Right atrium auricular region (tissue), 2 donors: ENCODE results near the gene ARHGEF16. TPM values are rescaled to one million over a fixed set of nuclear protein-coding genes. Genes with fewer than 3 reads are reported as not detected.

Experiments
- DNase-seq: peaks from one replicate; pipeline ENCODE4 v3.0.0-alpha.2; 2019; ENCODE audit warnings: low spot score
- H3K27ac ChIP-seq, 2 donors: fragments of 200-600 bp; sonication (generic); 1 replicate in 1 of 2; 2 replicates in 1 of 2; pipeline ENCODE4 v1.5.1; 2016 to 2019
- H3K27me3 ChIP-seq, 2 donors: fragments of 200-600 bp; sonication (generic); one replicate each; pipeline versions ENCODE4 v1.5.1 to v1.6.0; 2017 to 2019
- H3K36me3 ChIP-seq: fragments of 200-600 bp; sonication (generic); one replicate; pipeline ENCODE4 v1.5.1; 2016
- H3K4me1 ChIP-seq, 2 donors: fragments of 200-600 bp; sonication (generic); one replicate each; pipeline versions ENCODE4 v1.5.1 to v1.6.0; 2017 to 2019
- H3K4me3 ChIP-seq, 2 donors: fragments of 200-600 bp; sonication (generic); 1 replicate in 1 of 2; 2 replicates in 1 of 2; pipeline ENCODE4 v1.5.1; 2017 to 2019; ENCODE audit warnings: mild to moderate bottlenecking in 1 of 2, moderate library complexity in 1 of 2
- H3K9me3 ChIP-seq, 2 donors: fragments of 200-600 bp; sonication (generic); one replicate each; pipeline ENCODE4 v1.5.1; 2019
- total RNA-seq, 2 donors: library from RNA; depleted of rRNA; stranded (reverse); fragments of >200 nt; gene quantifications; one replicate each; pipeline ENCODE4 v1.1.0, GENCODE V29; 2016
- TF ChIP-seq, protein P1 (sequence below), 2 donors: fragments of 200-600 bp; sonication (generic); IDR thresholded peaks; one replicate each; pipeline ENCODE4 v1.5.1; 2019; ENCODE audit warnings: antibody characterized with exemption in 2 of 2

ARHGEF16 gene
- total RNA-seq, 2 donors from 2014 or later, result 0.22 to 1.5 TPM

DNA sequence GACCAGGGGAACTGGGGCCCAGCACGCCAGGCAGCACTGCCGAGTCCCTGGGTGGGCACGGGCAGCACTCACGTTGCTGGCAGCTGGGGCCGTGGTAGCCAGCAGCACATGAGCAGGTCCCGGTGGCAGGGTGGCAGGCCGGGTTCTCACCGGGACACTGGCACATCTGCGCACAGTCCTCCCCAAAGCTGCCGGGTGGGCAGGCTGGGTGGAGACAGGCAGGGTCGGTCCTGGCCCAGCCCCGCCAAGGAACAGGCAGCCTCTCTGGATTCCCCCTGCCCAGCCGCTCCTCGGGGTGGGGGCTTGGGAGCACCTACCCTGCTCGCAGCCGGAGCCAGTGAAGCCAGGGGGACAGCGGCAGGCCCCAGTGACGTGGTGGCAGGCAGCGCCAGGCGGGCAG is 42.5 kb downstream of the ARHGEF16 start:
- Histone ChIP-seq H3K4me3 (no peak overlapping the region), H3K36me3 (no peaks in the 10 kb centered on the region), H3K9me3 (no peaks in the 10 kb centered on the region), H3K27ac (no peak overlapping the region), H3K27me3 (no peaks in the 10 kb centered on the region), H3K4me1 (no peaks in the 10 kb centered on the region)
- no peak for DNase-seq
- TF ChIP-seq, protein P1, sequence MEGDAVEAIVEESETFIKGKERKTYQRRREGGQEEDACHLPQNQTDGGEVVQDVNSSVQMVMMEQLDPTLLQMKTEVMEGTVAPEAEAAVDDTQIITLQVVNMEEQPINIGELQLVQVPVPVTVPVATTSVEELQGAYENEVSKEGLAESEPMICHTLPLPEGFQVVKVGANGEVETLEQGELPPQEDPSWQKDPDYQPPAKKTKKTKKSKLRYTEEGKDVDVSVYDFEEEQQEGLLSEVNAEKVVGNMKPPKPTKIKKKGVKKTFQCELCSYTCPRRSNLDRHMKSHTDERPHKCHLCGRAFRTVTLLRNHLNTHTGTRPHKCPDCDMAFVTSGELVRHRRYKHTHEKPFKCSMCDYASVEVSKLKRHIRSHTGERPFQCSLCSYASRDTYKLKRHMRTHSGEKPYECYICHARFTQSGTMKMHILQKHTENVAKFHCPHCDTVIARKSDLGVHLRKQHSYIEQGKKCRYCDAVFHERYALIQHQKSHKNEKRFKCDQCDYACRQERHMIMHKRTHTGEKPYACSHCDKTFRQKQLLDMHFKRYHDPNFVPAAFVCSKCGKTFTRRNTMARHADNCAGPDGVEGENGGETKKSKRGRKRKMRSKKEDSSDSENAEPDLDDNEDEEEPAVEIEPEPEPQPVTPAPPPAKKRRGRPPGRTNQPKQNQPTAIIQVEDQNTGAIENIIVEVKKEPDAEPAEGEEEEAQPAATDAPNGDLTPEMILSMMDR (IDR thresholded peaks at IDR 0.05), result no peak

DNA sequence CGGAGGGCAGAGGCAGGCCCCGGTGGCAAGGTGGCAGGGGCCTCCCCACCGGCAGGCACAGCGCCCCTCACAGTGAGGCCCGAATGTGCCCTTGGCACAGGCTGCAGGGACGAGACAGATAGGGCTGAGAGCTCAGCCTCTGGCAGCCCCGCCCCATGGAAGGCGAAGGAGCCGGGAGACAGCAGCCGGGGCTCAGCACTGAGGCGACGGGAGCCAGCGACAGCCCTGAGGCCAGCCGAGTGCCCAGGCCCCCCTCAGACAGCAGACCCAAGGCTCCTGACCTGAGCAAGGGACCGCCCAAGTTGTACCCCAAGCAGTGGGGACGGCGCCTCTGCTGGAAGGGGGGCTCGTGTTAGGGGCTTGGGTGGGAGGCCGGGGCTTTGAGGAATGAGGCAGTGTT is 43.1 kb downstream of the ARHGEF16 start:
- Histone ChIP-seq H3K27ac (no peak overlapping the region), H3K36me3 (no peaks in the 10 kb centered on the region), H3K27me3 (no peaks in the 10 kb centered on the region), H3K4me3 (no peak overlapping the region), H3K9me3 (no peaks in the 10 kb centered on the region), H3K4me1 (no peaks in the 10 kb centered on the region)
- TF ChIP-seq, protein P1 (IDR thresholded peaks at IDR 0.05), result no peak
- no peak for DNase-seq

DNA sequence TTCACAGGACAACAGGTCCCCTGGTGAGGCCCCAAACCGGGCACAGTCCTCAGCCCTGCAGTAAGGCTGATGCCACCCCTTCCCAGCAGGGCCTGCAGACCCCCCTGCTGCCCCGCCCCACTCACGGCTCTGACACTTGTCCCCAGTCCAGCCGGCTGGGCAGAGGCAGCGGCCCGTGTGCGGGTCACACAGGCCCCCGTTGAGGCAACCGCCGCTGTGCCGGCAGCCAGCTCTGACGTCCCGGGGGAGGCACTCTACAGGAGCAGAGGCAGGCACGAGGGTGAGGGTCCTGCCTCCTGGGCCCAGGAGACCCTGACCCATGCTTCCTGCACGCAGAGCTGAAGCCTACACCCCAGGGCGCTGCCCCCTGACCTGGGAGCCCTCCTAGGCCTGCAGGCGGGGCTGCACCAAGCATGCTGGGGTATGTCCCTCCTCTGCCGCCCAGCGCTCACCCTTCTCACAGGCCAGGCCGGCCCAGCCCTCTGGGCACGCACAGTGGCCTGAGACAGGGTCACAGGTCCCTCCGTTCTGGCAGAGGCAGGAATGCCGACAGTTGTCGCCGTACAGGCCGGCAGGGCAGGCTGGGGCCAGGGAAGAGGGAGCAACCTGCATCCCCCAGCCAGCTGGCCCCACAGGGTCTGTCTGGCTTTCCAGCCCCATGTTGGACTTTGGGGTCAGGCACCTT is 43.9 kb downstream of the ARHGEF16 start:
- no peaks in the 10 kb centered on the region for H3K9me3 ChIP-seq
- TF ChIP-seq, protein P1 (IDR thresholded peaks at IDR 0.05), result no peak

DNA sequence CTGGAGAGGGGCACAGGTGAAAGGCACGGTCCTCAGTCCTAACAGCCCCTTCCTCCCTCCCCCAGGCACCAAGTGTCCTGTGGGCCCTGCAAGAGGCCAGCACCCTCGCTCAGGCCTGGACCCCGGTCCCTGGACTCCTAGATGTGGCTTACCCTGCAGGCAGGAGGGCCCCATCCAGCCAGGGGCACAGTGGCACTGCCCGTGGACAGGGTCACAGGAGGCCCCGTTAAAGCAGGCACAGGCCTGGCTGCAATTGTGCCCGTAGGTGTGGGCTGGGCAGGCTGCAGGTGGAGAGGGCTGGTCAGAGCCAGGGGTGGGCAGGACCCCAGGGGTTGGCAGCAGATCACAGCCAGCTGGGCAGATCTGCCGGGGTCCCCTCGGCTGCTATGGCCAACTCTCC is 44.5 kb downstream of the ARHGEF16 start:
- DNase-seq, result no peak
- no peak overlapping the region for H3K27ac ChIP-seq
- no peaks in the 10 kb centered on the region for H3K36me3 ChIP-seq
- TF ChIP-seq, protein P1 (IDR thresholded peaks at IDR 0.05), result no peak
- H3K4me3 ChIP-seq, result no peak overlapping the region
- H3K4me1 ChIP-seq, result peaks cover 0 to 4% of the 10 kb centered on the region in 2 donors
- no peaks in the 10 kb centered on the region for H3K9me3 ChIP-seq
- H3K27me3 ChIP-seq, result no peaks in the 10 kb centered on the region

More for the DNA sequence above, 43.9 kb downstream of the ARHGEF16 start:
- no peak overlapping the region for H3K4me3 ChIP-seq
- H3K4me1 ChIP-seq, result no peaks in the 10 kb centered on the region
- no peak for DNase-seq
- no peaks in the 10 kb centered on the region for H3K27me3 ChIP-seq
- no peaks in the 10 kb centered on the region for H3K36me3 ChIP-seq
- no peak overlapping the region for H3K27ac ChIP-seq

DNA sequence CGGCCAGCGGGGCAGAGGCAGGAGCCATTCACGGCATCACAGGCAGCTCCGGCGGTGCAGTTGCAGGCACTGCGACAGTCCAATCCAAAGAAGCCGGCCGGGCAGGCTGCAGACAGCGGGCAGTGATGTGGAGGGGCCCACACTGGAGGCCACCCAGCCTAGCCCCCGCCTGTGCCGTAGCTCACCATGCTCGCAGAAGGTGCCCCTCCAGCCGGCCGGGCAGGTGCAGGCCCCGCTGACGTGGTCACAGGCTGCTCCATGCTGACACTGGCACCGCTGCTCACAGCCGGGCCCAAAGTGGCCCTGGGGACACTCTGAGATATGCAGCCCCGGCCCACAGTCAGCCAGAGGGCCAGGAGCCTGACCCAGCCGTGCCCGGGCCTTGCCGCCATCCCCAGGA is 45.1 kb downstream of the ARHGEF16 start:
- Histone ChIP-seq H3K4me1 (peaks cover 0 to 10% of the 10 kb centered on the region in 2 donors), H3K36me3 (no peaks in the 10 kb centered on the region), H3K4me3 (no peak overlapping the region), H3K9me3 (no peaks in the 10 kb centered on the region), H3K27me3 (no peaks in the 10 kb centered on the region), H3K27ac (no peak overlapping the region)
- DNase-seq, result no peak
- TF ChIP-seq, protein P1 (IDR thresholded peaks at IDR 0.05), result no peak
